K562 (cell line): ENCODE results near the gene ZCCHC14. TPM values are rescaled to one million over a fixed set of nuclear protein-coding genes. Genes with fewer than 3 reads are reported as not detected.

Experiments
- ATAC-seq: fragments of 200-7000 bp; cut with Tn5 transposase; 3 replicates; pipeline ENCODE4 v1.9.1; 2020; ENCODE audit warnings: moderate library complexity
- BruUV-seq: library from RNA; stranded (reverse); fragments of 400-500 nt; replicated peaks from 2 replicates; lab custom pipeline; 2021; lab: Mats Ljungman, UMichigan
- CTCF ChIA-PET: fragments of 300-600 bp; formaldehyde crosslinking; extraction: SDS; loops from one replicate; lab custom pipeline; 2021; ENCODE audit warnings: low intra/inter-chr PET ratio; lab: Yijun Ruan, JAX
- POLR2A ChIA-PET: fragments of 300-600, 350-650 bp; sonication (Branson Sonifier 250); formaldehyde crosslinking; extraction: SDS; loops from one replicate; lab custom pipeline; 2021; ENCODE audit warnings: antibody characterized with exemption, inconsistent platforms; lab: Yijun Ruan, JAX
- DNase-seq, 4 experiments: peaks; one replicate each; pipeline versions ENCODE4 v3.0.0 to v3.0.0-alpha.2; 2011 to 2018; ENCODE audit warnings: low spot score in 3 of 4, mixed read lengths in 3 of 4; ENCODE audit errors: extremely low read depth in 1 of 4
- FAIRE-seq: peaks from 2 replicates; lab custom pipeline; 2011; peaks lifted over from hg19 to GRCh38; lab: Jason Lieb, UNC
- H2AFZ ChIP-seq: 2 replicates; pipeline ENCODE4 v1.6.0; 2011; ENCODE audit warnings: low read depth, low read length, control low read depth, inconsistent platforms
- H3K27ac ChIP-seq: fragments of 200-600 bp; 3 replicates; pipeline ENCODE4 v1.8.0; 2011; ENCODE audit warnings: low read depth, mild to moderate bottlenecking, control low read depth, inconsistent platforms, low read length, moderate library complexity, mixed read lengths; ENCODE audit errors: extremely low read depth
- H3K27me3 ChIP-seq, 2 experiments: fragments of 300-600 bp in 1 of 2; 2 replicates in 1 of 2; 3 replicates in 1 of 2; pipeline versions ENCODE4 v1.6.0 to v1.8.0; 2011; ENCODE audit warnings: inconsistent platforms in 2 of 2, low read length in 2 of 2, mild to moderate bottlenecking in 1 of 2, mixed read lengths in 1 of 2, moderate library complexity in 1 of 2; ENCODE audit not compliant: control insufficient read depth in 2 of 2, insufficient read depth in 2 of 2
- H3K36me3 ChIP-seq: fragments of 300-600 bp; 3 replicates; pipeline ENCODE4 v1.8.0; 2011; ENCODE audit warnings: mild to moderate bottlenecking, low read length, inconsistent platforms; ENCODE audit not compliant: control insufficient read depth, insufficient read depth
- H3K4me1 ChIP-seq, 2 experiments: fragments of 200-600 bp in 1 of 2; replicated peaks in 1 of 2; 2 replicates in 1 of 2; 3 replicates in 1 of 2; pipeline versions ENCODE4 v1.5.1 to v1.8.0; 2011; ENCODE audit warnings: inconsistent platforms in 2 of 2, low read length in 2 of 2, mild to moderate bottlenecking in 1 of 2, mixed read lengths in 1 of 2, moderate library complexity in 1 of 2; ENCODE audit not compliant: control insufficient read depth in 2 of 2, insufficient read depth in 2 of 2
- H3K4me2 ChIP-seq: 2 replicates; pipeline ENCODE4 v1.6.1; 2011; ENCODE audit warnings: low read length, control low read depth, inconsistent platforms, mixed read lengths; ENCODE audit not compliant: insufficient read depth
- H3K4me3 ChIP-seq: fragments of 200-600 bp; sonication (generic), shearing (Covaris generic); 2 replicates; pipeline ENCODE4 v1.5.1; 2016; ENCODE audit warnings: control low read depth, inconsistent platforms
- H3K79me2 ChIP-seq: fragments of 200-600 bp; 3 replicates; pipeline ENCODE4 v1.8.0; 2011; ENCODE audit warnings: low read length, inconsistent platforms; ENCODE audit not compliant: control insufficient read depth, insufficient read depth
- H3K9ac ChIP-seq, 2 experiments: 2 replicates each; pipeline versions ENCODE4 v1.6.0 to v1.6.1; 2011; ENCODE audit warnings: low read depth in 2 of 2, low read length in 2 of 2, control low read depth in 1 of 2, inconsistent platforms in 1 of 2, mild to moderate bottlenecking in 1 of 2, mixed read lengths in 1 of 2; ENCODE audit not compliant: insufficient read depth in 1 of 2
- H3K9me1 ChIP-seq: one replicate; pipeline ENCODE4 v1.6.0; 2011; ENCODE audit warnings: inconsistent platforms, mild to moderate bottlenecking, low read length, moderate library complexity; ENCODE audit not compliant: control insufficient read depth, insufficient read depth
- H3K9me3 ChIP-seq: replicated peaks from 2 replicates; pipeline ENCODE4 v1.5.1; 2011; ENCODE audit warnings: low read depth, low read length, inconsistent platforms; ENCODE audit not compliant: control insufficient read depth, insufficient read depth
- H4K20me1 ChIP-seq: replicated peaks from 2 replicates; pipeline ENCODE4 v1.6.1; 2011; ENCODE audit warnings: low read length, inconsistent platforms, mixed read lengths; ENCODE audit not compliant: control insufficient read depth, insufficient read depth
- ELF1 ChIP-seq: fragments of 200-800 bp; sonication (Bioruptor generic); IDR thresholded peaks from 2 replicates; pipeline ENCODE4 v1.6.1; 2016; ENCODE audit warnings: missing genetic modification characterization, missing compliant biosample characterization
- ELF2 ChIP-seq: fragments of 250-450 bp; sonication (Bioruptor Pico); IDR thresholded peaks from 2 replicates; pipeline ENCODE4 v1.5.0; 2021; ENCODE audit warnings: mild to moderate bottlenecking
- ELF4 ChIP-seq: fragments of 450-650 bp; formaldehyde crosslinking; IDR thresholded peaks from 2 replicates; pipeline ENCODE4 v1.4.0; 2022; ENCODE audit warnings: missing genetic modification characterization
- ETV1 ChIP-seq: fragments of 450-650 bp; conservative IDR thresholded peaks from 2 replicates; pipeline ENCODE4 v1.6.1; 2016; ENCODE audit warnings: missing genetic modification characterization, control low read depth, low read depth, missing compliant biosample characterization
- LCOR ChIP-seq: sonication (generic); formaldehyde crosslinking; IDR thresholded peaks from 2 replicates; pipeline ENCODE4 v1.8.0; 2022; ENCODE audit warnings: mild to moderate bottlenecking, missing genetic modification reagents
- MYNN ChIP-seq, 2 experiments: sonication (generic); formaldehyde crosslinking in 1 of 2; IDR thresholded peaks; 2 replicates each; pipeline versions ENCODE4 v1.5.0 to v1.6.1; 2016 to 2020; ENCODE audit warnings: antibody characterized with exemption in 1 of 2, missing genetic modification reagents in 1 of 2
- PHB ChIP-seq: fragments of 250-450 bp; sonication (Bioruptor Pico); IDR thresholded peaks from 2 replicates; pipeline ENCODE4 v1.5.0; 2021
- PML ChIP-seq: IDR thresholded peaks from 2 replicates; pipeline ENCODE4 v1.6.1; 2012; ENCODE audit warnings: low read length, inconsistent platforms
- PYGO2 ChIP-seq: fragments of 450-650 bp; IDR thresholded peaks from 2 replicates; pipeline ENCODE4 v1.6.1; 2016; ENCODE audit warnings: mild to moderate bottlenecking, missing genetic modification characterization, moderate library complexity, missing compliant biosample characterization
- RBBP5 ChIP-seq: fragments of 200-600 bp; sonication (generic); IDR thresholded peaks from 2 replicates; pipeline ENCODE4 v1.6.1; 2012; ENCODE audit warnings: borderline replicate concordance, mild to moderate bottlenecking, low read length, control low read depth, inconsistent platforms; ENCODE audit not compliant: insufficient read depth, poor library complexity, severe bottlenecking
- SIRT6 ChIP-seq: IDR thresholded peaks from one replicate; pipeline ENCODE4 v1.6.1; 2012; ENCODE audit warnings: low read depth, mild to moderate bottlenecking, control low read depth, inconsistent platforms, low read length, moderate library complexity
- TCF15 ChIP-seq: fragments of 250-450 bp; sonication (Bioruptor Pico); IDR thresholded peaks from 2 replicates; pipeline ENCODE4 v1.8.0; 2022; ENCODE audit warnings: moderate library complexity, mild to moderate bottlenecking, inconsistent platforms
- TEAD1 ChIP-seq, 2 experiments: fragments of 450-650 bp in 1 of 2; sonication (generic) in 1 of 2; formaldehyde crosslinking; IDR thresholded peaks; 2 replicates each; pipeline versions ENCODE4 v1.4.0 to v1.8.0; 2020 to 2022; ENCODE audit warnings: mild to moderate bottlenecking in 2 of 2, missing genetic modification reagents in 1 of 2
- ZKSCAN8 ChIP-seq: fragments of 200-800 bp; sonication (Bioruptor generic); IDR thresholded peaks from 2 replicates; pipeline ENCODE4 v1.6.1; 2016; ENCODE audit warnings: missing genetic modification characterization, missing compliant biosample characterization
- ZNF197 ChIP-seq: fragments of 200-800 bp; sonication (Bioruptor generic); IDR thresholded peaks from 2 replicates; pipeline ENCODE4 v1.6.1; 2016; ENCODE audit warnings: low read depth, missing genetic modification characterization, missing compliant biosample characterization
- ZNF224 ChIP-seq: sonication (generic); formaldehyde crosslinking; IDR thresholded peaks from 2 replicates; pipeline ENCODE4 v1.8.0; 2022; ENCODE audit warnings: mild to moderate bottlenecking, missing genetic modification reagents
- ZNF586 ChIP-seq: fragments of 450-650 bp; formaldehyde crosslinking; conservative IDR thresholded peaks from 2 replicates; pipeline ENCODE4 v1.4.0; 2020; ENCODE audit warnings: mild to moderate bottlenecking, moderate library complexity
- WGBS: fragments of 100-300 bp; shearing (Covaris generic); methylation state at CpG from one replicate; pipeline ENCODE4 v1.1.6; 2016; ENCODE audit warnings: low coverage, mixed read lengths; ENCODE audit not compliant: insufficient coverage; ENCODE audit errors: missing lambda C conversion rate; 5-methylcytosine and 5-hydroxymethylcytosine counted together
- in situ Hi-C: fragments of 300-500 bp; cut with MboI; formaldehyde crosslinking; loops from 4 replicates; pipeline ENCODE4 v1.15.0; 2018; ENCODE audit warnings: inconsistent platforms, mixed read lengths
- intact Hi-C: fragments of 100-400 bp; cut with micrococcal nuclease; formaldehyde crosslinking; loops from 2 replicates; pipeline ENCODE4 v1.14.2; 2022
- polyA plus RNA-seq, 8 experiments: library from polyadenylated mRNA; depleted of rRNA in 4 of 8; stranded (reverse) in 5 of 8; unstranded in 3 of 8; fragments of >200 nt; fragmentation: Nextera tagmentation in 2 of 8; fragmentation: Illumina TruSeq in 1 of 8; extraction: Ambion mirVana in 2 of 8; extraction: Trizol in 1 of 8; gene quantifications; 2 replicates each; pipeline versions ENCODE4 v1.2.1 to v1.2.3, GENCODE V29; 2011 to 2014; ENCODE audit warnings: inconsistent platforms in 1 of 8, missing spikeins in 1 of 8
- total RNA-seq, 7 experiments: library from RNA; depleted of rRNA in 6 of 7; stranded (reverse); fragments of >200 nt in 6 of 7; fragmentation: Illumina TruSeq in 2 of 7; extraction: Trizol in 2 of 7; gene quantifications; 2 replicates each; pipeline versions ENCODE4 v1.2.1 to v1.2.3, GENCODE V29; 2011 to 2021; ENCODE audit warnings: low replicate concordance in 1 of 7
- TF ChIP-seq, protein P1 (sequence below): fragments of 250-450 bp; sonication (Bioruptor Pico); IDR thresholded peaks from 2 replicates; pipeline ENCODE4 v1.5.0; 2021

ZCCHC14 gene
- total and polyA plus RNA-seq, 9 of the 15 experiments (the other 6 are each of a cell fraction or from before 2014, with no cell fraction given), result 1.5 to 12.4 (median 2.9) TPM

GRCh38 chr16:87464691-87465300 is 28.0 kb downstream of the ZCCHC14 start (continued):
- TF ChIP-seq, protein P1, sequence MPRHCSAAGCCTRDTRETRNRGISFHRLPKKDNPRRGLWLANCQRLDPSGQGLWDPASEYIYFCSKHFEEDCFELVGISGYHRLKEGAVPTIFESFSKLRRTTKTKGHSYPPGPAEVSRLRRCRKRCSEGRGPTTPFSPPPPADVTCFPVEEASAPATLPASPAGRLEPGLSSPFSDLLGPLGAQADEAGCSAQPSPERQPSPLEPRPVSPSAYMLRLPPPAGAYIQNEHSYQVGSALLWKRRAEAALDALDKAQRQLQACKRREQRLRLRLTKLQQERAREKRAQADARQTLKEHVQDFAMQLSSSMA (CRISPR knock-in tag), result no peak
- TF ChIP-seq PML, result no peak
- TF ChIP-seq TCF15, result no peak
- TF ChIP-seq, all 486 proteins: peak for 79

DNA sequence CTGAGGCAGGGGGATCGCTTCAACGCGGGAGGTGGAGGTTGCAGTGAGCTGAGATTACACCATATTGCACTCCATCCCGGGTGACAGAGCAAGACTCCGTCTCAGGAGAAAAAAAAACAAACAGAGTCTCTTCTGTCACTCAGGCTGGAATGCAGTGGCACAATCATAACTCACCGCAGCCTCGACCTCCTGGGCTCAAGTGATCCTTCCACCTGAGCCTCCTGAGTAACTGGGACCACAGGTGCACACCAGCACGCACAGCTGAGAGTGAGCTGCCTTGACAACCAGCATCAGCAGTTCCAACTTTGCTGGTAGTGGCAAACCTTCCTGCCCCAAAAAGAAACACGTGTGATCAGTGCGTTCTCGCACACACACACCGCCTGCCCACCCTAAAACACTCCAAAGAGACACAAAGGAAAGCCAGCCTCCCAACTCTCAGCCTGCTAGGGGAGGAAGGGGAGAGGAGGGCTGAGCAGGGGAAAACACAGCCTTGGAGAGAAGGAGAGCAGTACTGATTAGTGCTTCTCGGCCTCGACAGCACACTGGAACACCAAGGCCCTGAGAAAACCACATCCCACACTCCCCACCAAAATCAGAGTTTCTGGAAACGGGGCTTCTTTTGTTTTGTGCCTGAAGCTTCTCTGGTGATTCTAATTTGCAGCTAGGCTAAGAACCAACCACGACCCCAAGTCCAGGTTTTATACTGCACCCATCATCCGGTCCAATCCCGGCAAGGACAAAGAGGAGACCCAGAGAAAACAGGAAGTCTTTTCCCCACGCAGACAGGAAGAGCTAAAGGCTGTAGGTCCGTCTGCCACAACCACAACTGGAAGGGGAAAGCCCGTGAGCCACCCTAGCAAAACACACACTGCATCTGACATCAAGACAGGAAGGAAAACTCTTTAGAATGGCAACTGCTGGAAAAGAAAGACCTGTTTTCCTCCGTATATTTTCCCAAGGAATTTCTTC is 28.8 kb downstream of the ZCCHC14 start:
- H3K9me1 ChIP-seq, result no peaks in the 10 kb centered on the region
- ATAC-seq (peak; percentile 30; the same call in 2 of the 3 replicates), DNase-seq (peak in 2 of 4 experiments; percentile 42 to 52), FAIRE-seq (no peak)
- peaks cover 10% of the 10 kb centered on the region; the same call in 1 of the 3 replicates for H3K79me2 ChIP-seq
- BruUV-seq, result no TSS peak
- no peak overlapping the region; the same call in 1 of the 2 replicates for H3K4me3 ChIP-seq
- ChIA-PET CTCF (no interaction called here), POLR2A (interaction anchor here (1.1 to 1.3 kb wide), 2 partner anchors 9 to 11 kb away, joined by 3 read pairs; no protein-coding TSS in a partner anchor)
- WGBS, result 51% methylated on average over 20 of the region's 22 CpGs
- peak overlapping the region; percentile 82 for H2AFZ ChIP-seq
- H3K9ac ChIP-seq, result peak overlapping the region in 1 of 2 experiments; percentile 47; a peak in 2 of 4 replicates
- no peaks in the 10 kb centered on the region for H3K9me3 ChIP-seq
- peaks cover 7% of the 10 kb centered on the region; the same call in 1 of the 2 replicates for H4K20me1 ChIP-seq
- in situ Hi-C loops (no loop called here), intact Hi-C loops (loop anchor here (2.0 to 5.0 kb wide), 2 partner anchors 27 to 108 kb away; no protein-coding TSS in a partner anchor)
- H3K4me2 ChIP-seq, result peak overlapping the region; percentile 79
- H3K4me1 ChIP-seq, result peaks cover 29 to 32% of the 10 kb centered on the region in 2 experiments
- peaks cover 5% of the 10 kb centered on the region; the same call in 1 of the 3 replicates for H3K36me3 ChIP-seq
- no peaks in the 10 kb centered on the region for H3K27me3 ChIP-seq
- H3K27ac ChIP-seq, result peak overlapping the region; percentile 54
- TF ChIP-seq PYGO2 (0 out of 2 replicates have a peak, but pooled peaks have one; percentile 12), SIRT6 (no peak), ELF2 (CRISPR knock-in tag) (no peak), ETV1 (0 out of 2 replicates have a peak, but pooled peaks have one; percentile 7), ZNF224 (CRISPR knock-in tag) (no peak), ELF1 (tag) (peak; percentile 73), ZNF586 (CRISPR knock-in tag) (no peak), PHB (0 out of 2 replicates have a peak, but pooled peaks have one; percentile 28), MYNN (IDR thresholded peaks at IDR 0.05) (no peak), MYNN (CRISPR knock-in tag; IDR thresholded peaks at IDR 0.05) (no peak), ELF4 (CRISPR knock-in tag) (peak; percentile 9; the same call in 1 of the 2 replicates), LCOR (CRISPR knock-in tag) (no peak), ZNF197 (peak; percentile 54; the same call in 1 of the 2 replicates), TEAD1 (CRISPR knock-in tag; IDR thresholded peaks at IDR 0.05) (0 out of 4 replicates have a peak, but pooled peaks of 1 of the 2 experiments have one; percentile 3), ZKSCAN8 (CRISPR knock-in tag) (no peak; the same call in 1 of the 2 replicates), RBBP5 (peak; percentile 15)
